Fibroblast of skin of back (primary cell): ENCODE data around the gene NFKBIE.

Experiments used
- DNase-seq: peaks from one replicate; pipeline ENCODE4 v3.0.0-alpha.2; 2013

Gene NFKBIE

DNA sequence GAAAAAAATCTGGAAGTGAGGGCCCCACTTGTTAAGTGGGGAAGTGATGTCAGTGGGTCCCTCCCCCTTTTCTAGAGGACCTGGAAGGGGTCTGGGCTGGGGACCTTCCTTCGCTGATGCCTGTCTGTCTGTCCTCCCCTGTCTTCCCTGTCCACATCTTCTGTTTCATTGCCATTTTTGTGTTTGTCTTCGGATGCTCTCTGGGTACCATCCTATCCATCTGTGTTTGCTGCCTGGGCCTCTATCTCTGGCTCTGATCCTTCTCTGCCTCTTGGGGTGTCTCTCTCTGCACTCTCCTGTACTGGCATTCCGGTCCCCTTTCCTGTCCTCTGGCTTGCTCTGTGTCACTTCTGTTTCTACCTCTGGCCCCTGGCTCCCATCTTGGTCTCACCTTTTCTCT lies 7.2 kb upstream of the NFKBIE start:
- DNase-seq = no peak

DNA sequence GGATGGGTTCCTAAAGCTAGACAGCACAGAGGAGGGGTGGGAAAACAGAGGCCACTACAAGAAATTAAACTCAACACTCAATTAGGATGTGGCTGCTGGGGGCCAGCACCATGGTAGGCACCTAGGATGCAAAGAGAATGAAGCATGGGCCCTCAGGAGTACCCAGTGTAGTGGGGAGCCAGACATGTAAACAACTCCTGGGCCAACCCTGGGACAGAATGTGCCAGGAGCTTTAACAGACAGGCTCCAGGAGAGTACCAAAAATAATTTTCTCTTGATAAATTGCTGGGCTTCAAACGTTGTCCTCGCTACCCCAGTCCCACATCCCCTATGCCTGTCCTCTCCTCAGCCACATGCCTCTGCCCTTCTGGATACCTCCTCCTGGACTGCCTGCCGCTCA lies 6.6 kb upstream of the NFKBIE start:
- no peak for DNase-seq

DNA sequence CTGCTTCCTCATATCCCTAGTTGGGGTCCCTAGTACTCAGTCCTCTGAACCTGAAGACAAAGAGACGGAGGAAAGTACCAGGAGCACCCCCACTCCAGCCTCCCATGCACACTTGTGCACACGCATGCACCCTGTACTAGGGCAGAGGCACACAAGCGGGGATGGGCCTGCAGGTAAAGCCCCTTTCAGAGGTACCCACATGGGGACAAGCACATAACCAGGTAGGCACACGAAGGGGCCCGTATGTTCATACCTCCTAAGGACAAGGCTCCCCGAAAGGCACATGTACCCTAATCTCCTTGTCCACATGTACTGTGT lies 6.0 kb upstream of the NFKBIE start:
- no peak for DNase-seq

DNA sequence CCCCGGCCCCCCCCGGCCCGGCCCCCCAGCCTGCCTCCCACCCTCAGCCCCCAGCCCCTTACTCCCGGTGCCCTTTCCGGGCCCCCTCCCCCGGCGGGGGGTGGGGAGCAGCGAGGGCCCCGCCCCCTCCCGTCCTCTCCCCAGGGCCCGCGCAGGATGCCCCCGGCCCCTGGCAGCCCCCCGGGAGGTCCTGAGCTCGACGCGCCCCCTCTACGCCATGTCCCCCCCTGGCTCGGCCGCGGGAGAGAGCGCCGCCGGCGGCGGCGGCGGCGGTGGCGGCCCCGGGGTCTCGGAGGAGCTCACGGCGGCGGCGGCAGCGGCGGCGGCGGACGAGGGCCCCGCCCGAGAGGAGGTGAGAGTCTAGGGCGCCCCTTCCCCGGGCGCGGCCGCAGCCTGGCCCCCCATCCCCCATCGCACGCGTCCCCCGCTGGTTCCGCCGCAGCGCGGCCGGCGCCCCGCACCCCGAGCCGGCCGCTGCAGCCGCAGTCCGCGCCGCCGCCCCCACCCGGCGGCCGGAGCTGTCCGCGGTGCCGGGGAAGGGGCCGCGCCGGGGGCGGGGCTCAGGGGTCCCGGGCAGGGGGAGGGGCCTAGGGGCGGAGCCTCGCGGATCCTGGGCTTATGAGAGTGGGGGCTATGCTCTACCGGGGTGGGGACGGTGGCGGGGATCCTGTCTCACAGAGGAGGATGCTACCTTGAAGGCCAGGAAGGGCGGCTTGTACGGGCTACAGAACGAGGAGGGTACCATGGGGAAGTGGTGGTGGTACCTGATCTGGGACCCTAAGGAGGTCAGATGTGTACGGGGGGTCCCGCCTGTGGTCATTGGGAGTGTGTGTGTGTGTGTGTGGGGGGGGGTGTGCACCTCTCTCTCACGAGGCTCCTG lies 5.4 kb upstream of the NFKBIE start:
- no peak for DNase-seq

DNA sequence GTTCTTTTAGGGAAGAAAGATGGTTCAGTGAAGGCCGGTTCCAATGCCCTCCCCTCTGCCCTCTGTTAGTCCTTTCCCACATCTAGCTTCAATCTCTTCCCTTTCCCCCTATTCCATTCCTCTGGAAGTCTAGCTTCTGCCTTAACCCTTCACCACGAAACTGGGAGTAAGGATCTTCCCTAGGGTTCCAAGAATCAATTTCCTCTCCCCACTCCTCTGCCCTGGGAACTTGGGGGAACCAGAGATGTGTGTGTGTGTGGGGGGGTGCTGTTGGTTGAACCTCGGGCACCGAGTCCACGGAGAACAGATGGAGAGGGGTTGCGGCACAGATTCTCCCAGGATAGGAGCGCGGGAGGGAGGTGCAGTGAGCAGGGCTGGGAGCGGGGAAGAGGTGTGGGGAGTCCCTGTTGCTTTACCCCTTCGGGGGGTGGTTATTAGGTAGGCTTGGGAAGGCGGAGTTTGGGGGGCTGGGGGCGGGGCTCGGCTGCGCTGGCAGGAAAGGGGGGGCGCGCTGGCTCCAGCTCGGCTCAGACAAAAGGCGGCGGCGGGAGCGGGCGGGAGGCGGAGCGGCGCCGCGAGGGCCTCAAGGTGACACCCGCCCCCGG lies 4.7 kb upstream of the NFKBIE start, which contains the start of gene TMEM151B:
TSS of gene TMEM151B (plus strand) at position 530 of the 605 bp plus-strand sequence. CDS start 293 bp downstream, outside the sequence.
- no peak for DNase-seq

DNA sequence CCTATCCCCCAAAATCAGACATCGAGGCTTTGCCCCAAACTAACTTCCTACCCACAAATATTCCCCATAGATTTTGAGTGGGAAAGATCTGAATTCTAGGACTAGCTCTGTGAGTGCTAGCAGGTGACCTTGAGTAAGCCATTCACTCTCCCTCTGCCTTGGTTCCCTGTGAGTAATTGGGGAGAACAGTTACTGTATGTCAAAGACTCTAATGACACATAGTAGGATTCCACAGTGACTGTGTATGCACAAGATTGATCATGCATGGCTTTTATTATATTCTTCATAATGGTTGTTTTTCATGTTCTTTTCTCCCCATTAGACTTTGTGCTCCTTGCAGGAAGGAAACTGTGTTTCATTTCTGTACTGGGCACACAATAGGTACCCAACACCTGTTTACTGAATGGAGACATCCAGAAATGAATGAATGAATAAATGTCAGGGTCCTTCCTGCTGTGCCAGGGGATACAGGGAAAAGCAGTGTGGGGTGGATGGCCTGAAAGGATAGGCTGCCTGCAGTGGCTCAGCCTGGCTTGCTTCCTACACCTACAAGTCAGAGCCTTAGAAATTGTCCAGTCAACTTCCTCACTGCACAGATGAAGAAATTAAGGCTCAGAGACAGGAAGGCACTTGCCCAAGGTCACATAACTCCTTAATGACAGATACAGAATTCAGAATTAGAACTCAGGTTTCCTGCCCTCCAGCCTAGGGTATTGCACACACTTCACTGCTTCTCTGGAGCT lies 4.0 kb upstream of the NFKBIE start:
- DNase-seq = no peak

DNA sequence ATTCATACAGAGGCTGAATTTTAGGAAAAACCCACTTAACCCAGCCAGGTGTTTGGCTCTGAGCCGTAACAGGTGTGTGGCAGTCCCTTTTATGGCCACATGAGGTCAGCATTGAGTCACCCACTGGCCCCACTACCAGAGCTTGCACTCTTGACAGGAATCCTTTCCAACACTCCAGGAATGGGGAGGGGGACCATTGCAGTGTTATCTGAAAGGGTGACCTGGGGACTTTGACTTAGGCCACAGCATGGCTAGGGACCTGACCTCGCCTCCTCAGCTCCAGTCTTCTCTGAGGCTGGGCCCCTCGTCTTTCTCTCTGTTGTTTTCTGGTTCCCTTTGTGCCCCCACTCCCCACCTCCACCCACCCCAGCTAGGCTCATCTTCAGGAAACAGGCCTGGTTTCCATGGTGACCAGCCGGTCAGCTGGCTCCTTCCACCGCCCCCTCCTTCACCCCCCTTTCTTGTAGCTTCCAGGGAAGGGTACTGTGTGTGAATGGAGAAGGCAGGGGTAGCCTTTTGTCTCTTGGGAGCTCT lies 2.8 kb upstream of the NFKBIE start:
- DNase-seq = peak; percentile 21

DNA sequence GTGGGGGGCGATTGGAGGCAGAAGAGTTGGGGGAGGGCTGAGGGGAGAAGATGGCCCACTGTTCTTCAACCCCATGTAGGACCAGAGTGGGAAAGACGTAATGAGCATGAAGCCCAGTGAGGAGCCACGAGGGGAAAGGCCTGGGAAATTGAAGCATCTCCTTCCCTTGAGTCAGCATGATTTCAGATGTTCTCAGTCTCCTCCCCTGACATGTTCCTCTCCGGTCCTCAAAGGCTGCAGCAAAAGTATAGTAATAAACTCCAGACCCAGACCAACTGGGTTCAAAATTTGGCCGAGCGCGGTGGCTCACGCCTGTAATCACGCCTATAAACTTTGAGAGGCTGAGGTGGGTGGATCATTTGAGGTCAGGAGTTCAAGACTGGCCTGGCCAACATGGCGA lies 1.9 kb upstream of the NFKBIE start:
- DNase-seq = no peak

DNA sequence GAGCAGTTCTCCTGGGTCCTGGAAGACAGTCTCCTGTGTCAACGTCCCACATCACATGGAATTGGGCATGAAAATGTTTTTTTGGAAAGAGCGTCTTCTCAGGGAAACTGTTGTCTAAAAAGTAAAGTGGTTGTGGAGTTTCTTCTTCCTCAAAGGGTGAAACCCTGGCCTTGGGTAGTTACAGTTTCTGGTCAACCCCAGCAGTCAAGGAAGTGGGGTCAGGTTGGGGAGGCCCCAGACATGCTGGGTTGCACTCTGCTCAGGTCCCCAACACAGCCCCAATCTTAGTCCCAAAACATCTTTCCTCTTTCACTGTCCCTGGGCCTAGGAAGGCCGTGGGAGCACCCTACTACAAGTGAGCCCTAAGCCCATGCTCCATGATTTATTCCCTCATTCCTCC lies 996 bp upstream of the NFKBIE start:
- DNase-seq = no peak

DNA sequence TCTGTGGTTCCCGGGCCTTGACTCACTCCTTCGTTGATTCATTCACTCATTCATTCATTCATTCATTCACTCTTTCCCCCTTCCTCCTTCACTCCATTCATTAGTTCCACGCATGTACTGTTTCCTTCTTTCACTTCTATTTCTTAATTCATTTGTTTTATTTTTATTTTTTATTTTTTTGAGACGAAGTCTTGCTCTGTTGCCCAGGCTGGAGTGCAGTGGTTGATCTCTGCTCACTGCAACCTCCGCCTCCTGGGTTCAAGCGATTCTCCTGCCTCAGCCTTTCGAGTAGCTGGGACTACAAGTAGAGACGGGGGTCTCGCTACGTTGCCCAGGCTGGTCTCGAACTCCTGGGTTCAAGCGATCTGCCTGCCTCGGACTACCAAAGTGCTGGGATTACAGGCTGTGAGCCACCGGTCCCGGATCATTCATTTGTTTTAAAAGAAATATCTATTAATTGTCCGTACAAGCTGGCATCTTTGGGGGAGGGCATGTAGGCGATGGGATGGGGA lies 427 bp upstream of the NFKBIE start:
- no peak for DNase-seq

DNA sequence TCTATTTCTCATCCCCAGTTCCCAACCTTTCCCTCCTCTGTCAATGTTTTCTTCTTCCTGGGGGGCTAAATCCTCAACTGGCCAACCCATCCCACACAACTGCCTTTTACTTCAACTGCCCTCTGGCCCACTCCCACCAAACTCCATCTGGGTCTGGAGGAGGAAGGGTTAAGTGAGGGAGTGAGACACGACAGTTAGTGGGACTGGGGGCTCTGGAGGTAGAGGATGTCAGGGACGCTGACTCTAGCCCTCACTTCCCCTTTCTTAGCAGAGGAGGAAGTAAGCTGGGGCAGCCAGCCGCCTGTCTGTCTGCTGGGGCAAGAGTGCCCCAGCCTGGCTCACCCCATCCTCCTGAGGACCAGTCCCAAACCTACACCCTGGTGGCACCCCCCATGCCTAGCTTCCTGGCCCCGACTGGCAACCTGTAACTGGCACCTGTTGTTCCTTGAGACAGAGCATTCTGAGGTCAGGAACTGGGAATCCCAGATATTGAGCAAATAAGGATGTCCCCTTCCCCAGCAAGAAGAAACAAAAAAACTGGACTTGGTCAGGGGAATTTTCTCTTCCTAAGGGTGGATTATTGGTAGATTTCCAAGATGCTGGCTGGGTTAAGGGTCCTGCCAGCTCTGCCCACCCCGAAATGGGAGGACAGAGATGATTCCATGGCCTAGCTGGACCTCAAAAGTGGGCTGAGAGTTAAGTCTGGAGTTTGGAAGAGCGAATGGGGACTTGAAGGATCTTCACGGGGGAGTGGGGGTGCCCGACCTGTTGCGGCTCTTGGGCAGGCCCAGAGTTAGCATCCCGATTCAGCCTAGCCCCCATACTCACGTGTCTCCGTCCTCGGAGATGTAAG lies 971 bp downstream of the NFKBIE start:
- no peak for DNase-seq

DNA sequence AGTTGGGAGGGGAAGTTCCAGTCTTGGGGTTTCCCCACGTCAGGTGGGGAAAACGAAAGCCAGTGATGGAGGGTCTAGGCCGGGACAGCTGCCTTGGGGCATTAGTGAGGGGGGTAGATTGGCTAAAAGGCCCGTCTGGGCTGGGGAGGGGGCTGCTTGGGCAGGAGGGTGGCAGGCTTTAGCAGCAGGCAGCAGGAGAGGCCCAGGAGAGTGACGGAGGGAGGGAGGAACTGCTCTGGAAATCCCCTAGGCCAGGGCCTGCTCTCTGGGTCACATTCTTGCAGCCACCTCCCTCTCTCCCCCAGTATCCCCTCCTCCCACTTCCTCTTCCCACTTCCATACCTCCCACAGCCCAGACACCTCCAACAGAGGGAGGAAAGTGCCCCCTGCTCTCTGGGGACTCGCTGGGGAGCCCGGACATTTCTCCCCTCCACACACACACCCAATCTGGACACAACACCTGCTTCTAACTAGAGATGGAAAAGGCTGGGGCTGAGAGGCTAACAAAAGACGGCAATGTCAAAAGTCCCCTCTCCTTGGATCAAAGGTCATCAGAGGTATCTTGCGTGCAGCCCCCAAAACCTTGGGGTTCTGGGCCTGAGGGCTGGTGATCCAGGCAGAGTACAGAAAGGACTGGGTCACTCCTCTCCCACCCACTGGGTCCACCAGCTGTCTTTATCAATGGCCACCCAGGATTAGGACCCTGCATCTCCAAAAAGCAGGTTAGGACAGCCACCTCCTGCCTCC lies 1.8 kb downstream of the NFKBIE start:
- no peak for DNase-seq

DNA sequence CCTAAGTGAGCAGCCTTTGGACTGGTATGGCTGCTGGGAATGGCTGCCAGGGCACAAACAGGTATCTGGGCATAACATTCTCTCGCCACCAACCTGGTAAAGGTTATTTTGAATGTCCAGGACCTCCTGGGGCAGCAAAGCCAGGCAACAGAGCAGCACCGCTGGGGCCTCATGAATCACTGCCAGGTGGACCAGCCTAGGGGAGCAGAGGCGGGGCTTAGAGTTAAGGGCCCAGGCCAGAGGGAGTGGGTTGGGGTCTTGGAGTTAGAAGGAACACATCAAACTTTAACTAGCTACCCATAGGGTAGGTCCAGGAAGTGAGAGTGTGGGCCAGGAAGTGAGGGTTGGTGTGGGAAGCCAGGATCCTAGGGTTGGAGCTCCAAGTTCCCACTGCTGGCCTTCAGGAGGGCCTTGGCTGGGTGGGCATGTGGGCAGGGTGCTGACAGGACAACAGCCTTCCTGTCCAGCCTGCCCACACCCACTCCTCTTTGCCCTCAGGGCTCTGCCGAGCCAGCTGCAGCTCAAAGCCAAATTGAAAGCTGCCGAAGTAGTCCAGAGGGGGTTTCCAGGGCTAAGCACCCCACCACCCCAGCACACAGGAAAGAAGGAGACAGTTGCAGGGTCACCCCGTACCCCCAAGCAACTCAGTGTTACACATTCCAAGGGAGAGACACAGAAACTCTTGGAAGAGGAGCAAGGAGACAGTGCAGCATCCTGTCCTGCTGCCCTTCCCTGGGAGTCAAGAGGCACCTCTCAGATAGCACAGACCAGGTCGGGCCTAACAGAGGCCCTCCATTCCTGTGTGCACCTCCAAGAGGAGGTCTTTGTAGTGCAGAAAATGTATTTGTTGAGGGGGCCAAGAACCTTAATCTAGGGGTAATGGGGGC lies 2.6 kb downstream of the NFKBIE start:
- no peak for DNase-seq

DNA sequence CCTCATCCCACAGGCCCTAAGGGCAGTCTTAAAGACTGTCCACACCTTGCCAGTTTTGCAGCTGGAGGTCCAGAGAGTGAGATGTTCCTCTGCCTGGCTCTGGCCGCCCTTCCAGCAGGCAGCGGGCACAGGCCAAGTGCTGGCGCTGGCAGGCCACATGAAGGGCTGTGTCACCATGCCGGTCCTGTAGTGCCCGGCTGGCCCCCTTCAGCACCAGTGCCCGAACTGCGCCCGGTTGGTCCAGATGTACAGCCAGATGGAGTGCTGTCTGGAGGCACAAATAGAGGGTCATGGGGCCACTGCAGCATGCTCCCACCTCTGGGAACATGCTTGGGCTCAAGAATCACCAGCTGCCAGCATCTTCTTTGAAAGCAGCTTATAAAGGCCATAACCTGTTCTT lies 3.8 kb downstream of the NFKBIE start:
- no peak for DNase-seq

DNA sequence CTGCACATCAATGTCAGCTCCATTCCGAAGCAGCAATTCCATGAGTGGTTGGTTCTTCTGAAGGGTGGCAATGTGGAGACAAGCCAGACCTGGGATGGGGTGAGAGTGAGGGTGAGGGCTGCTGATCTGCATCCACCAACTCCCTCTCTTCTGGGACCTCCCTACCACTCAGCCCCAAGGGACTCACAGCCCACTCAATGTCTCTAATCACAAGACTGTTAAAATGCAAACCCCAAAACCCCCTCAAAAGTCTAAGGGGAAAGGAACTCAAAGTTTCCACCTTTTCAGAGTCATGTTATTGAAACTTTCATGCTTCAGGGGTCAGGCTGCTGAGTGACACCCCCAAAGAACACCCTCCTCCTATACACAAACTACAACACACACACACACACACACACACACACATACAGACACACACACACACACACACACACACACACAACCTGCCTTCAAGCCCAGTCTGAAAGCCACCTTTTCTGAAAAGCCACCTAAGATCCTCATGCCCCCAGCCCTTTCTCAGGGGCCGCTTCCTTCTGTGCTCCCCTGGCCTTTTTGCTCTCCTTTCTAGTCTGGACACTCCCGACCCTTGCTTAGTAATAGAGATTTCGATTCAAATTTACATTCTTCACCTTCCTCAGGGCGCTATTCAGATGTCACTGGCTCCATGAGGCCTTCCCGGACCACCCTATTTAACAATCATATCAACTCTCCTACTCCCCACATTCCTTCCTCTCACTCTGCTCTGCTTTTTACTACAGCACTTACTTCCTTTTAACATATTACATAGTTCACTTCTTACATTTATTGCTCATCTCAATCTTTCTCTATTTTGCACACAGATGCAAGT lies 4.7 kb downstream of the NFKBIE start:
- DNase-seq = no peak

DNA sequence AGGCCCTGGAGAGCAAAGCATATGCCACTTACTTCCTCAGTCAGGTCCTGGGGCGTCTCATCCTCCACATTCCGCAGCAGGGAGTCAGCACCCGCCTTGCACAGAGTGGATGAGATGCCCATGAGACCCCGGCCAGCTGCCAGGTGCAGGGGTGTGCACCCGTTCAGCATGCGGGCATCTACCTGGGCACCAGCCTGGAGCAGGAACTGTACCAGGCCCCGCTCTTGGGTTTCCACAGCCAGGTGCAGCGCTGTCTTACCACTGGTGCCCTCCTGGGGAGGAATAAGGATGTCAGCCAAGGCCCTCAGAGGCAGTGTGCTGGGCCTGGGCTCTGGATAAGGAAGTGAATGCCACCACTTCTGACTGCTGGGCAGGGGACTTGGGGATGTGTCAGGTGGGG lies 5.3 kb downstream of the NFKBIE start:
- no peak for DNase-seq

DNA sequence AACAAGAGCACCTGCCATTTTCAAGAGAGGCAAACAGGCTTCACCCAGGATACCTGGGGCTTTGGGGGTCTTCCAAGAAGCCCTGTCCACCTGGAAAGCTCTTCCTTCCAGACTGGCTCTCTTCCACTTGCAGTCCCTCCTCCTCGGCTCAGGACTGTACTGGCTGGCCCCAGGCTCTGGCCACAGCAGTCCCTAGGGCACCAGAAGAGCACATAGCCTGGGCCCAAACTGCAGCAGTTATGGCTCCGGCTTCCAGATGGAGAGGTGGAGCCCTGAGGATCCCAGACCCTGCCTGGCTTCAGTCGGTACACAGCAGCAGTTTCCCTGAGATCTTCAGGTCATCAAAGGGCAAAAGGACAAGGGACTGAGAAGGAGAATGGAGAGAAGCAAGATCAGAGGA lies 6.4 kb downstream of the NFKBIE start:
- DNase-seq = no peak

DNA sequence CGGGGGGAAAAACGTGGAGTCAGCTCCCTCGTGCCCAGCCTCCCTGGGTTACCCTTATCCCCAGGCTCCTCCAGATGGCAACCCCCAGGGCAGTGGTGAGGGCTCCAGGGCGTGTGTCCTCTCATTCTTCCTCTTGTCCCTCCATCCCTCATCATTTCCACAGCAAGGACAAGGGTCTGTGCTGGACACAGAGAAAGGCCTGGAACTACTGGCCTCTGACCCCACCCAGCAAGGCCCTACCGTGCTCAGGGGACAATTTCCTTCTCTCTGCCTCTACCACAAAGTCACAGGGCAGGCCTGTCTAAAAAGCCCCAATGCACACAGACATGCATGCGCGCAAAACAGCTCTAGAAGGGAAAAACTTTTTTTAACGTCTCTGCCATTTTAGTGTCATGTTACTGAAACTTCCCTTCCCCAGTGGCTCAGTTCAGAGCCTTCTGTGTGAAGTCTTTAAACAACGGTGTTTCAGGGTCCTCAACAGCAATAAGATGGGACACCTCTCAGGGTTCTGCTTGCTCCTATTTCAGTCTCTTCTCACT lies 7.0 kb downstream of the NFKBIE start:
- no peak for DNase-seq

DNA sequence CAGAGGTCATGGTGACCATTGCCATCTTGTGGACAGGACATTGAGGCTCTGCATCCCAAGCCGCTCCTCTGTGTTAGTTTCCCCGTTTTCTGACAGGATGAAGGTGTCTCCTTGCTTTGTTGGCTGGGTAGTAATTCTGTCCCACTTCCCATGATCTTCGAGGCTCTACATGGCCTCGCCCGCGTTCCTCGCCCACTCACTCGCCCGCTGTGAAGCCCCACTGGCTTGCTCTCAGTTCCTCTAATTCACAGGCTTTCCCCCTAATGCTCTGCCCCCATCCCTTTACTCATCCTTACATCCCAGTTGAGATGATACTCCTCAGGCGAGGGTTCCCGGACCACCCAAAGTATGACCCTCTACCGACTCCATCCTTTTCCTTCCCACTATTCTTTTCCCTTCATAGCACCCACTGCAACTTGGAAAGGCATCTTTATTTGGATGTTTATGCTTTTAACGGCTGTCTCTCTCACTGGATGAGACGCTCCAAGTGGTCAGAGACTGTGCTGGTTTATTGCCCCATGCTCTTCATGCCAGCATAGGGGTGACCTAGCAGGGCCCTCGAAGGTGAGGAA lies 7.5 kb downstream of the NFKBIE start:
- DNase-seq = no peak
